IMR-90 (cell line): Measurements from ENCODE around the gene EMD. TPM values are rescaled to one million over a fixed set of nuclear protein-coding genes. Genes with fewer than 3 reads are reported as not detected.
A peak's percentile ranks its signal among the peaks of the same experiment; 100 is the strongest.

Source experiments
- ATAC-seq: fragments of 200-7000 bp; cut with Tn5 transposase; 2 replicates; pipeline ENCODE4 v1.9.1; 2020; ENCODE audit warnings: low read depth, mild to moderate bottlenecking, moderate library complexity
- BruUV-seq: library from RNA; stranded (reverse); fragments of 400-500 nt; replicated peaks from 2 replicates; lab custom pipeline; 2021; lab: Mats Ljungman, UMichigan
- CTCF ChIA-PET: fragments of 300-600 bp; formaldehyde crosslinking; extraction: SDS; loops from one replicate; lab custom pipeline; 2021; ENCODE audit warnings: antibody characterized with exemption; lab: Yijun Ruan, JAX
- POLR2A ChIA-PET: fragments of 300-600 bp; sonication (Branson Sonifier 250); formaldehyde crosslinking; loops from one replicate; lab custom pipeline; 2022; ENCODE audit warnings: antibody characterized with exemption; ENCODE audit not compliant: unreplicated experiment; lab: Charles Lee
- DNase-seq: peaks from one replicate; pipeline ENCODE4 v3.0.0; 2013
- H2AFZ ChIP-seq: replicated peaks from 2 replicates; pipeline ENCODE3; 2013; ENCODE audit warnings: low read length, mild to moderate bottlenecking; ENCODE audit not compliant: poor library complexity
- H2AK5ac ChIP-seq: 2 replicates; pipeline ENCODE4 v1.6.1; 2013; ENCODE audit warnings: low read depth, low read length, inconsistent platforms
- H2AK9ac ChIP-seq: replicated peaks from 2 replicates; pipeline ENCODE3; 2013; ENCODE audit warnings: mild to moderate bottlenecking, low read depth, low read length, moderate library complexity; ENCODE audit not compliant: poor library complexity
- H2BK120ac ChIP-seq: 2 replicates; pipeline ENCODE4 v1.6.1; 2013; ENCODE audit warnings: low read depth, low read length, inconsistent platforms
- H2BK15ac ChIP-seq: 3 replicates; pipeline ENCODE4 v1.6.1; 2013; ENCODE audit warnings: low read depth, low read length, inconsistent platforms
- H2BK20ac ChIP-seq: 2 replicates; pipeline ENCODE4 v1.6.1; 2013; ENCODE audit warnings: low read depth, mild to moderate bottlenecking, inconsistent platforms, low read length, moderate library complexity
- H2BK5ac ChIP-seq: 2 replicates; pipeline ENCODE4 v1.6.1; 2013; ENCODE audit warnings: mild to moderate bottlenecking, low read depth, low read length, inconsistent platforms; ENCODE audit not compliant: poor library complexity, severe bottlenecking
- H3K14ac ChIP-seq: replicated peaks from 2 replicates; pipeline ENCODE4 v1.6.1; 2013; ENCODE audit warnings: low read depth, low read length, inconsistent platforms
- H3K18ac ChIP-seq: 2 replicates; pipeline ENCODE4 v1.6.1; 2013; ENCODE audit warnings: low read depth, low read length, control low read depth
- H3K23ac ChIP-seq: 2 replicates; pipeline ENCODE4 v1.6.1; 2013; ENCODE audit warnings: low read depth, low read length, inconsistent platforms
- H3K27ac ChIP-seq: 2 replicates; pipeline ENCODE4 v1.5.1; 2013; ENCODE audit warnings: mild to moderate bottlenecking, control low read depth, low read length; ENCODE audit not compliant: insufficient read depth
- H3K27me3 ChIP-seq: 2 replicates; pipeline ENCODE4 v1.6.1; 2013; ENCODE audit warnings: low read length; ENCODE audit not compliant: control insufficient read depth, insufficient read depth
- H3K36me3 ChIP-seq: 2 replicates; pipeline ENCODE4 v1.6.1; 2013; ENCODE audit warnings: low read length, mixed read lengths; ENCODE audit not compliant: control insufficient read depth, insufficient read depth
- H3K4ac ChIP-seq: 2 replicates; pipeline ENCODE4 v1.6.1; 2013; ENCODE audit warnings: low read depth, low read length, inconsistent platforms
- H3K4me1 ChIP-seq: 2 replicates; pipeline ENCODE4 v1.6.1; 2013; ENCODE audit warnings: low read length, mixed read lengths; ENCODE audit not compliant: control insufficient read depth, insufficient read depth
- H3K4me2 ChIP-seq: 2 replicates; pipeline ENCODE4 v1.6.1; 2013; ENCODE audit warnings: low read depth, mild to moderate bottlenecking, control low read depth, low read length, moderate library complexity
- H3K4me3 ChIP-seq: 2 replicates; pipeline ENCODE4 v1.5.1; 2013; ENCODE audit warnings: low read depth, mild to moderate bottlenecking, control low read depth, low read length, moderate library complexity; ENCODE audit not compliant: insufficient read depth
- H3K56ac ChIP-seq: 2 replicates; pipeline ENCODE4 v1.6.1; 2013; ENCODE audit warnings: low read length, inconsistent platforms; ENCODE audit not compliant: insufficient read depth; ENCODE audit errors: extremely low read depth
- H3K79me1 ChIP-seq, 2 experiments: 2 replicates each; pipeline ENCODE4 v1.6.1; 2013; ENCODE audit warnings: low read length in 2 of 2, inconsistent platforms in 1 of 2, low read depth in 1 of 2
- H3K9ac ChIP-seq: 2 replicates; pipeline ENCODE4 v1.6.1; 2013; ENCODE audit warnings: low read depth, low read length, control low read depth
- H3K9me1 ChIP-seq: 2 replicates; pipeline ENCODE4 v1.6.1; 2013; ENCODE audit warnings: low read length, inconsistent platforms; ENCODE audit not compliant: insufficient read depth
- H3K9me3 ChIP-seq: 2 replicates; pipeline ENCODE4 v1.6.1; 2013; ENCODE audit warnings: low read length; ENCODE audit not compliant: control insufficient read depth, insufficient read depth
- H4K20me1 ChIP-seq: 2 replicates; pipeline ENCODE4 v1.6.1; 2013; ENCODE audit warnings: low read length, inconsistent platforms; ENCODE audit not compliant: insufficient read depth
- H4K5ac ChIP-seq: 2 replicates; pipeline ENCODE4 v1.6.1; 2013; ENCODE audit warnings: mild to moderate bottlenecking, low read depth, low read length, control low read depth
- H4K8ac ChIP-seq, 2 experiments: 2 replicates each; pipeline ENCODE4 v1.6.1; 2013; ENCODE audit warnings: low read depth in 2 of 2, low read length in 2 of 2, control low read depth in 1 of 2, inconsistent platforms in 1 of 2
- H4K91ac ChIP-seq: 2 replicates; pipeline ENCODE4 v1.6.1; 2013; ENCODE audit warnings: low read depth, low read length, inconsistent platforms; ENCODE audit not compliant: insufficient read depth
- BHLHE40 ChIP-seq: fragments of 150-350 bp; IDR thresholded peaks from 2 replicates; pipeline ENCODE4 v1.6.1; 2016; ENCODE audit warnings: mild to moderate bottlenecking, low read depth, low read length
- CEBPB ChIP-seq: IDR thresholded peaks from 2 replicates; pipeline ENCODE4 v1.6.1; 2012; ENCODE audit warnings: low read depth, low read length, improper control_type of control experiment
- MAZ ChIP-seq: IDR thresholded peaks from 2 replicates; pipeline ENCODE4 v1.6.1; 2012; ENCODE audit warnings: low read depth, mild to moderate bottlenecking, low read length, improper control_type of control experiment, moderate library complexity, borderline replicate concordance
- MXI1 ChIP-seq: IDR thresholded peaks from 2 replicates; pipeline ENCODE4 v1.6.1; 2012; ENCODE audit warnings: low read depth, mild to moderate bottlenecking, low read length, moderate library complexity, borderline replicate concordance
- NFE2L2 ChIP-seq: fragments of 150-350 bp; IDR thresholded peaks from 2 replicates; pipeline ENCODE4 v1.6.1; 2016; ENCODE audit warnings: low read depth, mild to moderate bottlenecking, low read length
- RFX5 ChIP-seq: IDR thresholded peaks from 2 replicates; pipeline ENCODE4 v1.8.0; 2012; ENCODE audit warnings: low read depth, mild to moderate bottlenecking, low read length, moderate library complexity
- SMC3 ChIP-seq: fragments of 150-350 bp; IDR thresholded peaks from 2 replicates; pipeline ENCODE4 v1.6.1; 2016; ENCODE audit warnings: low read depth, mild to moderate bottlenecking, antibody characterized with exemption, low read length, moderate library complexity
- WGBS, 2 experiments: methylation state at CpG; one replicate each; pipeline versions ENCODE4 v1.1.5 to v1.1.7; 2013; ENCODE audit warnings: missing lambda C conversion rate in 2 of 2; ENCODE audit not compliant: insufficient read length in 1 of 2; ENCODE audit errors: extremely low coverage in 2 of 2; 5-methylcytosine and 5-hydroxymethylcytosine counted together
- dilution Hi-C: fragments of 300-500 bp; cut with HindIII; formaldehyde crosslinking; loops from one replicate; pipeline ENCODE4 v1.14.3; 2018; ENCODE audit warnings: low sequenced_read_pairs; ENCODE audit not compliant: unreplicated experiment
- in situ Hi-C: fragments of 300-500 bp; cut with MboI; formaldehyde crosslinking; loops from 3 replicates; pipeline ENCODE4 v1.14.3; 2019; ENCODE audit warnings: low sequenced_read_pairs, inconsistent platforms, mixed read lengths
- intact Hi-C: fragments of 100-400 bp; cut with micrococcal nuclease; formaldehyde crosslinking; loops from 2 replicates; pipeline ENCODE4 v1.10.0; 2022
- polyA plus RNA-seq, 3 experiments: library from polyadenylated mRNA; depleted of rRNA; stranded (reverse); fragments of >200 nt; gene quantifications; 2 replicates each; pipeline ENCODE4 v1.2.3, GENCODE V29; 2012; ENCODE audit warnings: low replicate concordance in 1 of 3
- total RNA-seq: library from RNA; depleted of rRNA; stranded (reverse); fragments of >200 nt; gene quantifications from 2 replicates; pipeline ENCODE4 v1.2.3, GENCODE V29; 2012
- TF ChIP-seq, protein P1 (sequence below): fragments of 150-350 bp; IDR thresholded peaks from 2 replicates; pipeline ENCODE4 v1.6.1; 2016; ENCODE audit warnings: low read depth, mild to moderate bottlenecking, low read length, moderate library complexity, borderline replicate concordance
- TF ChIP-seq, protein P2 (sequence below): conservative IDR thresholded peaks from 2 replicates; pipeline ENCODE4 v1.5.1; 2012; ENCODE audit warnings: mild to moderate bottlenecking, low read depth, low read length, improper control_type of control experiment

The EMD gene
- total and polyA plus RNA-seq, 2 of the 4 experiments (the other 2 are of a cell fraction): 9.9 to 80.6 TPM

DNA sequence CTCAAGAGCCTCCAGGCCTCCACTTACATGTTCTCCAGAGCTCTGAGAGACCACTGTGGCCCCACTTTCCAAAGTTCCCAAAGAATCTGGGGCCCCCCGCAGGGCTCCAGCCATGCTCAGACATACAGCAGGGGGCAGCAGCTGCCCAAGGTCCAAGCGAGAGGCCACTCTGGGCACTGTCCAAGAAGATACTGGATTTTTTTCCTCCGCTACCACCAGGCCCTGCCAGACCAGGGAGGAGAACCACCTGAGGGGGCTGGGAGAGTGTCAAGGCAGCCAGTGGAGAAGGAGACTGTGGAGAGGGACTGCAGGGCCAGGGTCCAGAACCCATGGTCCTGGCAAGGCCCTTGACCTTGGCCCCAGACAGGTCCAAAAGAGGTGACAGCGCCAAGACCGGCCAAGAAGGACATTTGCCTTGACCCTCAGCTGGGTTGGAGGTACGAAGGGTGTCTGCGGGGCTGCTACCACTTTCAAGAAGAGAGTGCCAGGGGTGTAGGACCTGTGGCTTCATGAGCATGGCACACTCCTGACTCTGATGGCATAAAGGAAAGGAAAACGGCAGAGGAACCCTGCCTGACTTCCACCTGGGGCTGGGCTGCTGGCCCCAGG lies 5.3 kb downstream of the EMD start:
- no peak overlapping the region for H4K91ac ChIP-seq
- no peak overlapping the region for H3K14ac ChIP-seq
- no peak overlapping the region for H3K9ac ChIP-seq
- no peaks in the 10 kb centered on the region for H3K9me3 ChIP-seq
- BruUV-seq: no TSS peak
- no peak overlapping the region for H4K5ac ChIP-seq
- ATAC-seq (no peak), DNase-seq (no peak)
- H2BK15ac ChIP-seq: no peak overlapping the region
- ChIA-PET POLR2A (no interaction called here), CTCF (interaction anchor here (0.9 kb wide), 1 partner anchor 9 kb away, joined by 4 read pairs; no protein-coding TSS in a partner anchor)
- H3K4me3 ChIP-seq: no peak overlapping the region
- no CpG with 5 or more reads among the region's 8 CpGs for WGBS, 2 experiments
- intact Hi-C loops: no loop called here
- H3K9me1 ChIP-seq: no peaks in the 10 kb centered on the region
- H3K36me3 ChIP-seq: peaks cover 11% of the 10 kb centered on the region; the same call in 1 of the 2 replicates
- H3K18ac ChIP-seq: no peak overlapping the region
- H3K27me3 ChIP-seq: no peaks in the 10 kb centered on the region
- no peak overlapping the region for H3K56ac ChIP-seq
- no peak overlapping the region for H2AFZ ChIP-seq
- dilution Hi-C loops: no loop called here
- H2AK9ac ChIP-seq: no peak overlapping the region
- TF ChIP-seq NFE2L2: no peak
- TF ChIP-seq MXI1: no peak
- TF ChIP-seq, protein P1, sequence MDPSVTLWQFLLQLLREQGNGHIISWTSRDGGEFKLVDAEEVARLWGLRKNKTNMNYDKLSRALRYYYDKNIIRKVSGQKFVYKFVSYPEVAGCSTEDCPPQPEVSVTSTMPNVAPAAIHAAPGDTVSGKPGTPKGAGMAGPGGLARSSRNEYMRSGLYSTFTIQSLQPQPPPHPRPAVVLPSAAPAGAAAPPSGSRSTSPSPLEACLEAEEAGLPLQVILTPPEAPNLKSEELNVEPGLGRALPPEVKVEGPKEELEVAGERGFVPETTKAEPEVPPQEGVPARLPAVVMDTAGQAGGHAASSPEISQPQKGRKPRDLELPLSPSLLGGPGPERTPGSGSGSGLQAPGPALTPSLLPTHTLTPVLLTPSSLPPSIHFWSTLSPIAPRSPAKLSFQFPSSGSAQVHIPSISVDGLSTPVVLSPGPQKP: no peak
- no peak for TF ChIP-seq BHLHE40
- TF ChIP-seq MAZ: no peak
- peak; percentile 37; the same call in 1 of the 2 replicates for TF ChIP-seq SMC3
- TF ChIP-seq CEBPB: no peak
- TF ChIP-seq, protein P2, sequence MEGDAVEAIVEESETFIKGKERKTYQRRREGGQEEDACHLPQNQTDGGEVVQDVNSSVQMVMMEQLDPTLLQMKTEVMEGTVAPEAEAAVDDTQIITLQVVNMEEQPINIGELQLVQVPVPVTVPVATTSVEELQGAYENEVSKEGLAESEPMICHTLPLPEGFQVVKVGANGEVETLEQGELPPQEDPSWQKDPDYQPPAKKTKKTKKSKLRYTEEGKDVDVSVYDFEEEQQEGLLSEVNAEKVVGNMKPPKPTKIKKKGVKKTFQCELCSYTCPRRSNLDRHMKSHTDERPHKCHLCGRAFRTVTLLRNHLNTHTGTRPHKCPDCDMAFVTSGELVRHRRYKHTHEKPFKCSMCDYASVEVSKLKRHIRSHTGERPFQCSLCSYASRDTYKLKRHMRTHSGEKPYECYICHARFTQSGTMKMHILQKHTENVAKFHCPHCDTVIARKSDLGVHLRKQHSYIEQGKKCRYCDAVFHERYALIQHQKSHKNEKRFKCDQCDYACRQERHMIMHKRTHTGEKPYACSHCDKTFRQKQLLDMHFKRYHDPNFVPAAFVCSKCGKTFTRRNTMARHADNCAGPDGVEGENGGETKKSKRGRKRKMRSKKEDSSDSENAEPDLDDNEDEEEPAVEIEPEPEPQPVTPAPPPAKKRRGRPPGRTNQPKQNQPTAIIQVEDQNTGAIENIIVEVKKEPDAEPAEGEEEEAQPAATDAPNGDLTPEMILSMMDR: peak; percentile 43
- TF ChIP-seq RFX5: no peak
- in situ Hi-C loops: no loop called here
- no peak overlapping the region for H2BK20ac ChIP-seq
- no peak overlapping the region for H4K8ac ChIP-seq
- H2AK5ac ChIP-seq: no peak overlapping the region
- H3K4ac ChIP-seq: no peak overlapping the region
- no peak overlapping the region for H3K4me2 ChIP-seq
- H2BK120ac ChIP-seq: no peak overlapping the region
- no peak overlapping the region for H3K23ac ChIP-seq
- no peak overlapping the region for H2BK5ac ChIP-seq
- H3K27ac ChIP-seq: no peak overlapping the region
- H3K4me1 ChIP-seq: peaks cover 2% of the 10 kb centered on the region; the same call in 1 of the 2 replicates
- peaks cover 0 to 19% of the 10 kb centered on the region in 2 experiments; a peak in 2 of 4 replicates for H3K79me1 ChIP-seq
- H4K20me1 ChIP-seq: peaks cover 17% of the 10 kb centered on the region
